ENCODE results near the gene MUSK.

- TF ChIP-seq, protein P1, sequence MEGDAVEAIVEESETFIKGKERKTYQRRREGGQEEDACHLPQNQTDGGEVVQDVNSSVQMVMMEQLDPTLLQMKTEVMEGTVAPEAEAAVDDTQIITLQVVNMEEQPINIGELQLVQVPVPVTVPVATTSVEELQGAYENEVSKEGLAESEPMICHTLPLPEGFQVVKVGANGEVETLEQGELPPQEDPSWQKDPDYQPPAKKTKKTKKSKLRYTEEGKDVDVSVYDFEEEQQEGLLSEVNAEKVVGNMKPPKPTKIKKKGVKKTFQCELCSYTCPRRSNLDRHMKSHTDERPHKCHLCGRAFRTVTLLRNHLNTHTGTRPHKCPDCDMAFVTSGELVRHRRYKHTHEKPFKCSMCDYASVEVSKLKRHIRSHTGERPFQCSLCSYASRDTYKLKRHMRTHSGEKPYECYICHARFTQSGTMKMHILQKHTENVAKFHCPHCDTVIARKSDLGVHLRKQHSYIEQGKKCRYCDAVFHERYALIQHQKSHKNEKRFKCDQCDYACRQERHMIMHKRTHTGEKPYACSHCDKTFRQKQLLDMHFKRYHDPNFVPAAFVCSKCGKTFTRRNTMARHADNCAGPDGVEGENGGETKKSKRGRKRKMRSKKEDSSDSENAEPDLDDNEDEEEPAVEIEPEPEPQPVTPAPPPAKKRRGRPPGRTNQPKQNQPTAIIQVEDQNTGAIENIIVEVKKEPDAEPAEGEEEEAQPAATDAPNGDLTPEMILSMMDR (IDR thresholded peaks at IDR 0.05): no peak
- no peak for TF ChIP-seq POLR2A (IDR thresholded peaks at IDR 0.05)
These were observed 74.3 kb downstream of the MUSK start for GRCh38 chr9:110742741-110743371.
